SK-N-SH (cell line): ENCODE results near the gene DOK7. TPM values are rescaled to one million over a fixed set of nuclear protein-coding genes. Genes with fewer than 3 reads are reported as not detected.

Source experiments
- CTCF ChIA-PET: fragments of 300-600, 350-600 bp; formaldehyde crosslinking; extraction: SDS; loops from one replicate; lab custom pipeline; 2021; lab: Yijun Ruan, JAX
- POLR2A ChIA-PET: fragments of 350-600 bp; sonication (Branson Sonifier 250); formaldehyde crosslinking; extraction: SDS; loops from one replicate; lab custom pipeline; 2020; ENCODE audit warnings: antibody characterized with exemption, inconsistent platforms; lab: Yijun Ruan, JAX
- DNase-seq: peaks from one replicate; pipeline ENCODE4 v3.0.0; 2012
- H2AFZ ChIP-seq: fragments of 200-600 bp; sonication (generic); 2 replicates; pipeline ENCODE4 v1.8.1; 2016; ENCODE audit warnings: antibody characterized with exemption, mild to moderate bottlenecking, low read depth
- H3F3A ChIP-seq: fragments of 200-600 bp; sonication (generic); replicated peaks from 2 replicates; pipeline ENCODE3; 2016; ENCODE audit warnings: antibody characterized with exemption, mild to moderate bottlenecking; ENCODE audit not compliant: insufficient read depth
- H3K27ac ChIP-seq, 2 experiments: fragments of 200-500 bp in 1 of 2; fragments of 200-600 bp in 1 of 2; sonication (Bioruptor generic) in 1 of 2; sonication (generic), shearing (Covaris generic) in 1 of 2; 2 replicates each; pipeline versions ENCODE4 v1.5.1 to v1.6.1; 2014 to 2016; ENCODE audit warnings: low read depth in 2 of 2, inconsistent platforms in 1 of 2, low read length in 1 of 2, mild to moderate bottlenecking in 1 of 2, mixed read lengths in 1 of 2
- H3K27me3 ChIP-seq: fragments of 200-600 bp; sonication (generic), shearing (Covaris generic); 2 replicates; pipeline ENCODE4 v1.6.1; 2016; ENCODE audit warnings: mixed run types; ENCODE audit not compliant: insufficient read depth
- H3K36me3 ChIP-seq, 2 experiments: fragments of 200-500 bp in 1 of 2; fragments of 200-600 bp in 1 of 2; sonication (Bioruptor generic) in 1 of 2; sonication (generic) in 1 of 2; replicated peaks in 1 of 2; 2 replicates each; pipeline versions ENCODE3 to v1.5.1; 2014 to 2016; ENCODE audit warnings: low read length in 1 of 2, mild to moderate bottlenecking in 1 of 2; ENCODE audit not compliant: insufficient read depth in 2 of 2, control insufficient read depth in 1 of 2
- H3K4me1 ChIP-seq, 2 experiments: fragments of 200-500 bp in 1 of 2; fragments of 200-600 bp in 1 of 2; sonication (Bioruptor generic) in 1 of 2; sonication (generic), shearing (Covaris generic) in 1 of 2; 2 replicates each; pipeline versions ENCODE4 v1.5.1 to v1.6.1; 2014 to 2016; ENCODE audit warnings: low read depth in 1 of 2, low read length in 1 of 2, mixed run types in 1 of 2; ENCODE audit not compliant: insufficient read depth in 2 of 2, control insufficient read depth in 1 of 2
- H3K4me2 ChIP-seq: fragments of 200-600 bp; sonication (generic), shearing (Covaris generic); 2 replicates; pipeline ENCODE4 v1.6.1; 2017; ENCODE audit warnings: mixed run types
- H3K4me3 ChIP-seq, 2 experiments: fragments of 200-500 bp in 1 of 2; fragments of 200-600 bp in 1 of 2; sonication (Bioruptor generic) in 1 of 2; sonication (generic), shearing (Covaris generic) in 1 of 2; 2 replicates each; pipeline versions ENCODE4 v1.5.1 to v1.8.1; 2014 to 2016; ENCODE audit warnings: low read depth in 2 of 2, inconsistent platforms in 1 of 2, low read length in 1 of 2, mild to moderate bottlenecking in 1 of 2, mixed read lengths in 1 of 2, moderate library complexity in 1 of 2
- H3K79me2 ChIP-seq: fragments of 200-600 bp; sonication (generic); 2 replicates; pipeline ENCODE4 v1.8.1; 2017; ENCODE audit warnings: mild to moderate bottlenecking; ENCODE audit not compliant: insufficient read depth
- H3K9ac ChIP-seq: fragments of 200-600 bp; sonication (generic); 2 replicates; pipeline ENCODE4 v1.6.1; 2017; ENCODE audit warnings: mixed run types
- H3K9me2 ChIP-seq: fragments of 200-600 bp; sonication (generic); 2 replicates; pipeline ENCODE4 v1.6.1; 2017; ENCODE audit warnings: mixed run types
- H3K9me3 ChIP-seq: fragments of 200-600 bp; sonication (generic); 2 replicates; pipeline ENCODE4 v1.6.1; 2017; ENCODE audit warnings: mixed run types, mild to moderate bottlenecking, moderate library complexity
- H4K20me1 ChIP-seq: fragments of 200-600 bp; sonication (generic); 2 replicates; pipeline ENCODE4 v1.6.1; 2017; ENCODE audit warnings: mild to moderate bottlenecking, mixed run types; ENCODE audit not compliant: insufficient read depth
- CTCF ChIP-seq: fragments of 200-600 bp; sonication (generic); IDR thresholded peaks from 2 replicates; pipeline ENCODE4 v1.6.1; 2017; ENCODE audit warnings: antibody characterized with exemption, mild to moderate bottlenecking, moderate library complexity
- ELF1 ChIP-seq: IDR thresholded peaks from 2 replicates; pipeline ENCODE4 v1.4.0; 2012
- JUND ChIP-seq: IDR thresholded peaks from 2 replicates; pipeline ENCODE4 v1.4.0; 2012
- MXI1 ChIP-seq: IDR thresholded peaks from 2 replicates; pipeline ENCODE4 v1.6.1; 2012; ENCODE audit warnings: mild to moderate bottlenecking, low read depth, low read length, improper control_type of control experiment
- NRF1 ChIP-seq: IDR thresholded peaks from 2 replicates; pipeline ENCODE4 v1.6.1; 2012; ENCODE audit warnings: low read depth, mild to moderate bottlenecking, low read length
- RFX5 ChIP-seq: IDR thresholded peaks from 2 replicates; pipeline ENCODE4 v1.6.1; 2012; ENCODE audit warnings: mild to moderate bottlenecking, improper control_type of control experiment, low read length
- RXRA ChIP-seq: IDR thresholded peaks from 2 replicates; pipeline ENCODE4 v1.4.0; 2012; ENCODE audit warnings: low read depth, mild to moderate bottlenecking, borderline replicate concordance
- USF1 ChIP-seq: IDR thresholded peaks from 2 replicates; pipeline ENCODE4 v1.4.0; 2012; ENCODE audit warnings: low read depth, borderline replicate concordance
- YY1 ChIP-seq: IDR thresholded peaks from 2 replicates; pipeline ENCODE4 v1.4.0; 2012; ENCODE audit warnings: low read depth, mild to moderate bottlenecking
- WGBS: methylation state at CpG from one replicate; pipeline ENCODE4 v1.1.6; 2017; ENCODE audit warnings: low lambda C conversion rate; 5-methylcytosine and 5-hydroxymethylcytosine counted together
- polyA plus RNA-seq, 3 experiments: library from polyadenylated mRNA; depleted of rRNA; stranded (reverse); fragments of >200 nt; gene quantifications; 2 replicates each; pipeline ENCODE4 v1.2.3, GENCODE V29; 2012
- TF ChIP-seq, protein P1 (sequence below): IDR thresholded peaks from 2 replicates; pipeline ENCODE4 v1.4.0; 2012; ENCODE audit warnings: low read depth, borderline replicate concordance
- TF ChIP-seq, protein P2 (sequence below): fragments of 150-350 bp; IDR thresholded peaks from 2 replicates; pipeline ENCODE4 v1.6.1; 2017; ENCODE audit warnings: antibody characterized with exemption, low read length, low read depth, borderline replicate concordance
- TF ChIP-seq, protein P3 (sequence below): fragments of 150-350 bp; IDR thresholded peaks from 2 replicates; pipeline ENCODE4 v1.6.1; 2016; ENCODE audit warnings: mild to moderate bottlenecking, low read depth, low read length

DOK7 gene
- polyA plus RNA-seq, 1 of the 3 experiments (the other 2 are of a cell fraction) = not detected

GRCh38 chr4:3432381-3432790 lies 30.7 kb upstream of the DOK7 start:
- Histone ChIP-seq H3K9ac (no peak overlapping the region), H3K27me3 (no peaks in the 10 kb centered on the region), H3K9me2 (no peaks in the 10 kb centered on the region), H3K4me2 (no peak overlapping the region), H4K20me1 (no peaks in the 10 kb centered on the region), H3K27ac (no peak overlapping the region), H3K79me2 (no peaks in the 10 kb centered on the region), H2AFZ (no peak overlapping the region)
- 93% methylated on average over 7 of the region's 16 CpGs for WGBS
- CTCF ChIA-PET = interaction anchor here (3.5 kb wide), 1 partner anchor 11 kb away, joined by 17 read pairs; no protein-coding TSS in a partner anchor
- TF ChIP-seq RFX5 = no peak
- TF ChIP-seq JUND = no peak
- TF ChIP-seq NRF1 = no peak
- TF ChIP-seq RXRA = no peak
- TF ChIP-seq, protein P1, sequence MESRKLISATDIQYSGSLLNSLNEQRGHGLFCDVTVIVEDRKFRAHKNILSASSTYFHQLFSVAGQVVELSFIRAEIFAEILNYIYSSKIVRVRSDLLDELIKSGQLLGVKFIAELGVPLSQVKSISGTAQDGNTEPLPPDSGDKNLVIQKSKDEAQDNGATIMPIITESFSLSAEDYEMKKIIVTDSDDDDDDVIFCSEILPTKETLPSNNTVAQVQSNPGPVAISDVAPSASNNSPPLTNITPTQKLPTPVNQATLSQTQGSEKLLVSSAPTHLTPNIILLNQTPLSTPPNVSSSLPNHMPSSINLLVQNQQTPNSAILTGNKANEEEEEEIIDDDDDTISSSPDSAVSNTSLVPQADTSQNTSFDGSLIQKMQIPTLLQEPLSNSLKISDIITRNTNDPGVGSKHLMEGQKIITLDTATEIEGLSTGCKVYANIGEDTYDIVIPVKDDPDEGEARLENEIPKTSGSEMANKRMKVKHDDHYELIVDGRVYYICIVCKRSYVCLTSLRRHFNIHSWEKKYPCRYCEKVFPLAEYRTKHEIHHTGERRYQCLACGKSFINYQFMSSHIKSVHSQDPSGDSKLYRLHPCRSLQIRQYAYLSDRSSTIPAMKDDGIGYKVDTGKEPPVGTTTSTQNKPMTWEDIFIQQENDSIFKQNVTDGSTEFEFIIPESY = no peak
- TF ChIP-seq USF1 = no peak
- TF ChIP-seq YY1 = no peak
- TF ChIP-seq, protein P2, sequence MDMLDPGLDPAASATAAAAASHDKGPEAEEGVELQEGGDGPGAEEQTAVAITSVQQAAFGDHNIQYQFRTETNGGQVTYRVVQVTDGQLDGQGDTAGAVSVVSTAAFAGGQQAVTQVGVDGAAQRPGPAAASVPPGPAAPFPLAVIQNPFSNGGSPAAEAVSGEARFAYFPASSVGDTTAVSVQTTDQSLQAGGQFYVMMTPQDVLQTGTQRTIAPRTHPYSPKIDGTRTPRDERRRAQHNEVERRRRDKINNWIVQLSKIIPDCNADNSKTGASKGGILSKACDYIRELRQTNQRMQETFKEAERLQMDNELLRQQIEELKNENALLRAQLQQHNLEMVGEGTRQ = no peak
- TF ChIP-seq CTCF = no peak
- no peak for TF ChIP-seq MXI1
- no peak for TF ChIP-seq ELF1
- TF ChIP-seq, protein P3, sequence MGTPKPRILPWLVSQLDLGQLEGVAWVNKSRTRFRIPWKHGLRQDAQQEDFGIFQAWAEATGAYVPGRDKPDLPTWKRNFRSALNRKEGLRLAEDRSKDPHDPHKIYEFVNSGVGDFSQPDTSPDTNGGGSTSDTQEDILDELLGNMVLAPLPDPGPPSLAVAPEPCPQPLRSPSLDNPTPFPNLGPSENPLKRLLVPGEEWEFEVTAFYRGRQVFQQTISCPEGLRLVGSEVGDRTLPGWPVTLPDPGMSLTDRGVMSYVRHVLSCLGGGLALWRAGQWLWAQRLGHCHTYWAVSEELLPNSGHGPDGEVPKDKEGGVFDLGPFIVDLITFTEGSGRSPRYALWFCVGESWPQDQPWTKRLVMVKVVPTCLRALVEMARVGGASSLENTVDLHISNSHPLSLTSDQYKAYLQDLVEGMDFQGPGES = no peak
- TF ChIP-seq, all 33 proteins: peak for 0
- no peak for DNase-seq
- no peaks in the 10 kb centered on the region for H3K9me3 ChIP-seq
- H3K36me3 ChIP-seq = peaks cover 0 to 24% of the 10 kb centered on the region in 2 experiments
- H3K4me3 ChIP-seq = no peak overlapping the region
- H3K4me1 ChIP-seq = peaks cover 4 to 12% of the 10 kb centered on the region in 2 experiments; a peak in 3 of 4 replicates
- POLR2A ChIA-PET = interaction anchor here (0.6 kb wide), 1 partner anchor 66 kb away, joined by 3 read pairs; no protein-coding TSS in a partner anchor
- H3F3A ChIP-seq = no peaks in the 10 kb centered on the region
